Erythroblast (primary cell): ENCODE results near the gene THADA.

Experiments
- GATA1 ChIP-seq: IDR thresholded peaks from 2 replicates; pipeline ENCODE4 v1.6.1; 2011; ENCODE audit warnings: low read depth, mild to moderate bottlenecking, control low read depth, low read length, moderate library complexity
- POLR2A ChIP-seq: IDR thresholded peaks from 2 replicates; pipeline ENCODE4 v1.6.1; 2011; ENCODE audit warnings: mild to moderate bottlenecking, low read length

- TF ChIP-seq POLR2A (no peak), GATA1 (no peak)
These were observed 23.6 kb downstream of the THADA start for GRCh38 chr2:43572244-43572643.
